HG03521 (cell line): ENCODE measurements around the gene HERPUD1.
A peak's percentile ranks its signal among the peaks of the same experiment; 100 is the strongest.
"Not testable (repeated sequence)": the region's sequence is repeated elsewhere in the genome, so short reads cannot be mapped to it uniquely, and the experiment has no call there.

ENCODE experiments used
- ATAC-seq: cut with Tn5 transposase; IDR thresholded peaks from one replicate; pipeline ENCODE4 v1.9.1; 2021; ENCODE audit warnings: mild to moderate bottlenecking, moderate library complexity; ENCODE audit not compliant: unreplicated experiment

Gene HERPUD1

DNA sequence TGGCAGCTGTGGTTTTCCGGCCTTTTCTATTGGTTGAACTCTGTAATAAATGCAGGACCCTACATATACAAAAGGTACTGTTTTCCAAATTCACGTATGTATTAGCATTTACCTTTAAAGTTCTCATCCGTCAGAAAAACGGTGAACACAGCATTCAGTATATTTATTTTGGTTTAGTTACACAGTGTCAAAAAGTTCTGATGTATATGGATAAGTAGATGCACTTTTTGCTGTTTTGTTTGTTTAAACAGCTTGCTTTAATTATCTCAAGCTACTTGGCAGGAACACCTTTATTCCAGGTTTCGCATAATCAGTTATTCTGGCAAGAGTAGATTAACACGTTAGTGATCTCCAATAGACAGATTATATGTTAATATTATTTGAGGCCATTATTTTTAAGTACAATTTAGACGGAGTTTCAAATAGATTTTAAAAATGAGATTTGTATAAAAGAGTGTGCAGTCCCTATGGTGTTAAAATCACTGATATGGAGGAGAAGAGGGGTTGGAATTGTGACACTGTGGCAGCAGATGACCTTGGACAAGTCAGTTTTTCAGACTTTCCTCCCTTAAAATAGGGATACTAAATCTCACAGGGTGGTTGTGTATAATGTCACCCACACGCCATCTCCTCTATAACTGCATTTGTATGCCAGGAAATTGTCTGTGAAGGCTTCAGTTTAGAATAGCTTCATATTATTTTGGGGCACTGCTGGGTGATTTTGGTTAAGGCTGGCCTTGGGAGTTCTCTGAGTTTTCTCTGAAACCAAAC lies 2.1 kb downstream of the HERPUD1 start:
- no peak for ATAC-seq

DNA sequence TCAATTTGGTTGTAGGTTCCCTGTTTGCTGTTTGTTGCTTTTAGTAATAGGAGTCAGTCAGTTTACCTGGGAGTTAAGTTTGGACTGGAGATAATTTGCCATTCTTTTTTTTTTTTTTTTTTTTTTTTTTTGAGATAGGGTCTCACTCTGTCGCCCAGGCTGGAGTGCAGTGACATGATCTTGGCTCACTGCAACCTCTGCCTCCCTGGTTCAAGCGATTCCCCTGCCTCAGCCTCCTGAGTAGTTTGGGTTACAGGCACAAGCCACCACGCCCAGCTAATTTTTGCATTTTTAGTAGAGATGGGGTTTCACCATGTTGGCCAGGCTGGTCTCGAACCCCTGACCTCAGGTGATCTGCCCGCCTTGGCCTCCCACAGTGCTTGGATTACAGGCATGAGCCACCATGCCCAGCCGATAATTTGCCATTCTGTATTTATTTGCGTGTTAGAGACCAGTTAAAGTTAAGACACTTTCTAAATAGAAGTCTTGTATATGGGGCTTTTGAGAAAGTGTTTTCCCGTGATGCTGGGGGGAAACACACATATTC lies 2.7 kb downstream of the HERPUD1 start:
- ATAC-seq, result not testable (repeated sequence)

- no peak for ATAC-seq
Measured at GRCh38 chr16:56935201-56935600, 3.3 kb downstream of the HERPUD1 start.

DNA sequence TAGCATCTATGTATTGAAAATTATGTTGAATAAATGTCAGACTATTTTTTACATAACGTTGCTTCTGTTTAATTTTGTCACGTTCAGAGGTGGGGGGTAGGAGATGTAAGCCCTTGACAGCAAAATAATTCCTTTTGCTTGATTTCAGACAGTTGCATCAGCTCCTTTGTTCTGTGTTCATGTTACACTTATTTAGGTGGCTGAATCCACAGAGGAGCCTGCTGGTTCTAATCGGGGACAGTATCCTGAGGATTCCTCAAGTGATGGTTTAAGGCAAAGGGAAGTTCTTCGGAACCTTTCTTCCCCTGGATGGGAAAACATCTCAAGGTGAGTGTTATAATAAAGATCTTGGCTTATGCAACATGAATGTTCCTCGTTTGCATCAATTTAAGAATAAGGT lies 4.5 kb downstream of the HERPUD1 start:
- no peak for ATAC-seq

- no peak for ATAC-seq
Measured at GRCh38 chr16:56936950-56937349, 5.0 kb downstream of the HERPUD1 start.

GRCh38 chr16:56938664-56939513 lies 6.9 kb downstream of the HERPUD1 start:
- ATAC-seq, result no peak

- ATAC-seq, result no peak
Measured at GRCh38 chr16:56939801-56940200, 7.9 kb downstream of the HERPUD1 start.

DNA sequence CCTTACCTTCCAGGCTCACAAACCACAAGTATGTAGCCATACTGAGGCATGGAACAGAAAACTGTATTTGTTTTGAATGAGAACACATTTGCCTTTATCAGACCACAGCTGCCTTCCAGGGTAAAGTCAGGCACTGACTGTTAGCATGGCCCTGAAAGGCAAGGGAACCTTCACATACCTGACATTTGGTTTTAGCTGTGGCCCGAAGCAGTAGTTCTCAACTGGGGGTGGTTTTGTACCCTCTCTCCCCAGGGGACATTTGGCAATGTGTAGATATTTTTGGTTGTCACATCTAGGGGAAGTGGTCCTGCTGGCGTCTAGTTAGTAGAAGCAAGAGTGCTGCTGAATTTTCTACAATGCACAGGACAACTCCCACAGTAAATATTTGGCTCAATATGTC lies 9.2 kb downstream of the HERPUD1 start:
- no peak for ATAC-seq

DNA sequence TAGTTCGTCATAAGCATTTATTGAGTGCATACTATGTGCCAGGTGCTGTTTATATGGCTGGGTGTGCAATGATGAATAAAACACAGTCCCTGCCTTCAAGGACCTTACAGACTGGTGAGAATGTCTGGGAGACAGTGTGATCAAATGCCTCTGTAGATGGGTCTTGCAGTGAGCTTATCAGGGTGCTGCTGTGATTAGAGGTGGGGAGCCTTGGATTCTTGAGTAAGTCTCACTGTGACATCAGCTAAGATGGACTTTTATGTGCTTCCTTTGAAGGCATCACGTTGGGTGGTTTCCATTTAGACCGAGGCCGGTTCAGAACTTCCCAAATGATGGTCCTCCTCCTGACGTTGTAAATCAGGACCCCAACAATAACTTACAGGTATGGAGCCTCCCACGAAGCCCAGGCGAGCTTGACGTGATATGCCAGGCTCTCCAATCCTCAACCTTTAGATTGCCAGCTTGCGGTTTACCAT lies 10.0 kb downstream of the HERPUD1 start:
- ATAC-seq, result no peak

DNA sequence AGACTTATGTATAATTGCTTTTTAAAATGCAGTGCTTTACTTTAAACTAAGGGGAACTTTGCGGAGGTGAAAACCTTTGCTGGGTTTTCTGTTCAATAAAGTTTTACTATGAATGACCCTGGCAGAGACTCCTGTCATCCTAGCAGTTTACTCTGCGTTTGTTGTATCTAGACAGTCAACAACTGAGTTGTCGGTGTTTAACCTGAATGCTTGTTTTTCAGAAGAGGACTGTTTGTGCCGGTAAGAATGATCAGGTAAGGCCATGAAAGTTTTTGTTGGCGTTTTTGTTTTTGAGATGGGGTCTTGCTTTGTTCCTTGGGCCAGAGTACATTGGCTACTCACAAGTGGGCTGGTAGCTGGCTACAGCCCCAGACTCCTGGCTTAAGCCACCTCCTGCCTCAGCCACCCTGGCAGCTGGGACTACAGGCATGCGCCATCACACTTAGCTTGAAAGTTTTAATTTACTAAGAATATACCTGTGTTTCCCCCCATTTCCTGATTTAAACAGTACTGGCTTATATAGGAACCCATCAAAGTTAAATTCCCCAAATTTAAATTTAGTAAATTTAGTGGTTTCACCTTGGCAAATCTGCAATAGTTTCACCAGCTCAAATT lies 11.9 kb downstream of the HERPUD1 start:
- ATAC-seq, result no peak

- no peak for ATAC-seq
Measured at GRCh38 chr16:56944954-56945839, 13.3 kb downstream of the HERPUD1 start.

- ATAC-seq, result no peak
Measured at GRCh38 chr16:56945847-56946527, 14.0 kb downstream of the HERPUD1 start.

GRCh38 chr16:56946767-56947603 lies 15.0 kb downstream of the HERPUD1 start:
- ATAC-seq, result no peak

- no peak for ATAC-seq
Measured at GRCh38 chr16:56947604-56947995, 15.7 kb downstream of the HERPUD1 start.

GRCh38 chr16:56948234-56948633 lies 16.3 kb downstream of the HERPUD1 start:
- no peak for ATAC-seq

DNA sequence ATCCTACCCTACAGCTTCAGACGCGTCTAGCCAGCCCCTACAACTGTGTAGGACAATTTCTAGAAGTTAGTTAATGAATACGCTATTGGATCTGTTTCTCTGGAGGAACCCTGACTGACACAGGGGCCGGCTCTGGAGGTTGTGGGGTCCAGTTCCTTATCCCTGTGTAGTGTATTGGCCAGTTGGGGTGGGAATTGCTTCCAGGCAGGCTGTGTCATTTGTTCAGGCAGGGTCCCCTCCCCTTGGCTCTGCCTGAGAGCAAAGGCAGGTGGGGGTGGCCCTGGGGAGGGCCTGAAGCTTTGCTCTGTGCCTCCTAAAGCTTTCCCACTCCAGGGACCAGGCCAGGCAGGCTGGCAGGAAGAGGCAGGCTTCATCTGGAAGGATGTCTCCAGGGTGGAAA lies 18.1 kb downstream of the HERPUD1 start:
- ATAC-seq, result no peak

GRCh38 chr16:56950455-56950854 lies 18.5 kb downstream of the HERPUD1 start:
- no peak for ATAC-seq

- ATAC-seq, result peak; percentile 38
Measured at GRCh38 chr16:56950881-56951771, 19.2 kb downstream of the HERPUD1 start.
